MCF 10A (cell line): ENCODE data around the gene KCNC2. TPM values are rescaled to one million over a fixed set of nuclear protein-coding genes. Genes with fewer than 3 reads are reported as not detected.

ENCODE experiments used
- BruUV-seq: library from RNA; stranded (reverse); fragments of 400-500 nt; replicated peaks from 2 replicates; lab custom pipeline; 2021; lab: Mats Ljungman, UMichigan
- CTCF ChIA-PET: fragments of 300-600 bp; sonication (Branson Sonifier 250); formaldehyde crosslinking; extraction: SDS; loops from one replicate; lab custom pipeline; 2021; ENCODE audit warnings: antibody characterized with exemption, inconsistent platforms; lab: Yijun Ruan, JAX
- POLR2A ChIA-PET: fragments of 300-600, 350-650 bp; sonication (Branson Sonifier 250); formaldehyde crosslinking; extraction: SDS; loops from one replicate; lab custom pipeline; 2020; ENCODE audit warnings: antibody characterized with exemption, inconsistent platforms; lab: Yijun Ruan, JAX
- DNase-seq: peaks from one replicate; pipeline ENCODE4 v3.0.0-alpha.2; 2018; ENCODE audit not compliant: unreplicated experiment
- H3K27ac Mint-ChIP-seq: one replicate; pipeline ENCODE4 v1.8.0; 2022; ENCODE audit warnings: mild to moderate bottlenecking, low read depth, mixed read lengths; ENCODE audit not compliant: unreplicated experiment
- H3K27me3 Mint-ChIP-seq: one replicate; pipeline ENCODE4 v1.8.0; 2022; ENCODE audit warnings: mixed read lengths; ENCODE audit not compliant: insufficient read depth, unreplicated experiment
- H3K36me3 Mint-ChIP-seq: one replicate; pipeline ENCODE4 v1.8.0; 2022; ENCODE audit warnings: mild to moderate bottlenecking, moderate library complexity, mixed read lengths; ENCODE audit not compliant: insufficient read depth, unreplicated experiment
- H3K4me1 Mint-ChIP-seq: one replicate; pipeline ENCODE4 v1.8.0; 2022; ENCODE audit warnings: mixed read lengths; ENCODE audit not compliant: insufficient read depth, unreplicated experiment
- H3K4me3 Mint-ChIP-seq: one replicate; pipeline ENCODE4 v1.8.0; 2022; ENCODE audit warnings: mild to moderate bottlenecking, moderate library complexity, mixed read lengths; ENCODE audit not compliant: unreplicated experiment
- H3K9me3 Mint-ChIP-seq: one replicate; pipeline ENCODE4 v1.8.0; 2022; ENCODE audit warnings: mixed read lengths; ENCODE audit not compliant: unreplicated experiment
- CTCF ChIP-seq: fragments of 200-600 bp; IDR thresholded peaks from one replicate; pipeline ENCODE4 v1.8.0; 2022; ENCODE audit warnings: antibody characterized with exemption, mild to moderate bottlenecking; ENCODE audit not compliant: unreplicated experiment
- intact Hi-C: fragments of 100-400 bp; cut with micrococcal nuclease; formaldehyde crosslinking; loops from 2 replicates; pipeline ENCODE4 v1.14.1; 2022
- total RNA-seq: library from RNA; stranded (reverse); gene quantifications from 2 replicates; pipeline ENCODE4 v1.2.3, GENCODE V29; 2022

KCNC2 gene
- total RNA-seq, 1 experiment from 2014 or later, result not detected

- POLR2A ChIA-PET, result no interaction called here
- CTCF ChIA-PET, result interaction anchor here (0.7 kb wide), 1 partner anchor 986 kb away, joined by 3 read pairs; no protein-coding TSS in a partner anchor
- no peak for TF ChIP-seq CTCF
Measured at GRCh38 chr12:75065482-75065881, 144.2 kb downstream of the KCNC2 start.

DNA sequence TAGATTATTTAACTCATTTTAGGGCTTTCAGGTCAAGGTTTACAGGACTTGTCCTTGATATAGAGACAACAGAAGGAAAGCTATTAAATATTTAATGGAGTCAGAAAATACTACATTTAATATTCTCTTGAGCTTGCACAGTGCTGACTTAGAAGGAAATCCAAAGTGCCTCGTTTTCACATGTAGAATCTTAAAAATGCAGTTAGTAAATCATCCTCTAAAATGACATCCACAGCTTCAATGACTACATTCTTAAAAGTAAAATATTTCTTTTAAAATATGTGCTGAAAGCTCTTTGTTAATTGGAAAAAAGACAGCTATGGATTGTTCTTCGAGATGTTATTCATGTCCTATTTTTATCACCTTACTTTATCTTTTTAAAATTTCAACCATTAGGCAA, 146.9 kb downstream of the KCNC2 start:
- POLR2A ChIA-PET, result interaction anchor here (0.7 to 1.7 kb wide), 2 partner anchors 13 to 360 kb away, joined by 4 to 5 read pairs; no protein-coding TSS in a partner anchor
- CTCF ChIA-PET, result no interaction called here
- no peak overlapping the region for H3K4me3 Mint-ChIP-seq
- DNase-seq, result no peak
- no peaks in the 10 kb centered on the region for H3K9me3 Mint-ChIP-seq
- no peaks in the 10 kb centered on the region for H3K27me3 Mint-ChIP-seq
- no peaks in the 10 kb centered on the region for H3K4me1 Mint-ChIP-seq
- H3K27ac Mint-ChIP-seq, result no peak overlapping the region
- BruUV-seq, result no TSS peak
- TF ChIP-seq CTCF, result no peak
- no peaks in the 10 kb centered on the region for H3K36me3 Mint-ChIP-seq
- intact Hi-C loops, result no loop called here

More at GRCh38 chr12:75065482-75065881, 144.2 kb downstream of the KCNC2 start:
- H3K4me3 Mint-ChIP-seq, result no peak overlapping the region
- no peaks in the 10 kb centered on the region for H3K27me3 Mint-ChIP-seq
- no peak for DNase-seq
- no peaks in the 10 kb centered on the region for H3K36me3 Mint-ChIP-seq
- H3K27ac Mint-ChIP-seq, result no peak overlapping the region
- intact Hi-C loops, result no loop called here
- no TSS peak for BruUV-seq
- no peaks in the 10 kb centered on the region for H3K4me1 Mint-ChIP-seq
- H3K9me3 Mint-ChIP-seq, result no peaks in the 10 kb centered on the region

DNA sequence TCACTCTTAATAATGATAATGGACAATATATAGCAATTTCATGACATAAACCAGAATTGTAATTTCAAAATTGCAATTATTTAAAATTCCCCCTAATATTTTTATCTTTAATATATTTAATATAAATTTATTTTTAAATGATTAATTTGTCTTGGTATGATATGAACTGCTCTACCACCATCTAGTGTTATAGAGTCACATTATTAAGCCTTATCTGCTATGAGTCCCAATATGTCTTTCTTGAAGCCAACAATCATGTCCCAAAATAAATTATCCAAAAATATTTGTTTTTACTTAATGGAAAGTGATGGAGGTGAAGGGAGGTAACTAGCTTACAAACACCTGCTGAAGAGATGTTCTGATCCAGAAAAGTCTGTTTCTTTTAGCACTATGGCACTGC, 151.4 kb downstream of the KCNC2 start:
- intact Hi-C loops, result no loop called here
- no peaks in the 10 kb centered on the region for H3K4me1 Mint-ChIP-seq
- ChIA-PET CTCF (no interaction called here), POLR2A (no interaction called here)
- no peaks in the 10 kb centered on the region for H3K36me3 Mint-ChIP-seq
- no peak overlapping the region for H3K27ac Mint-ChIP-seq
- TF ChIP-seq CTCF, result no peak
- BruUV-seq, result no TSS peak
- no peaks in the 10 kb centered on the region for H3K9me3 Mint-ChIP-seq
- H3K4me3 Mint-ChIP-seq, result no peak overlapping the region
- no peak for DNase-seq
- no peaks in the 10 kb centered on the region for H3K27me3 Mint-ChIP-seq

DNA sequence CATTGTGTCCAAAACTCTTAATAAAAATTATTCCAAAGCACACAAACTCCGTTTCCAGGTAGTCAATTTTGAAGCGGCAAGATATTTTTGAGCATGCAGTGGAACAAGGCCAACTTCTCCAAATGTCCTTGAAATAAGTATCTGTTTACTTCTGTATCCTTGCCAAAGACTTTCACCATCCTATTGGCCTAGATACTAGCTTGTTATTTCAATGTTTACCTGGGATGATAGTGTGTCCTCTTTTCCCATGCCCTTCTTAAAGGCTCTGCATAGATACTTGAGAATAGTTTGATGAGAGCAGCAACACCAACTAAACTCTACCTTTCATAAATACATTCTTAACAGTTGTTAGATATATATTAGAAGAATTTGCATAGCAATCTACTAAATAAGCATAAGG, 160.9 kb downstream of the KCNC2 start:
- Mint-ChIP-seq H3K36me3 (no peaks in the 10 kb centered on the region), H3K4me1 (no peaks in the 10 kb centered on the region), H3K27ac (no peak overlapping the region), H3K9me3 (no peaks in the 10 kb centered on the region), H3K27me3 (no peaks in the 10 kb centered on the region), H3K4me3 (no peak overlapping the region)
- ChIA-PET POLR2A (interaction anchor here (1.4 kb wide), 1 partner anchor 14 kb away, joined by 5 read pairs; no protein-coding TSS in a partner anchor), CTCF (no interaction called here)
- intact Hi-C loops, result no loop called here
- BruUV-seq, result no TSS peak
- TF ChIP-seq CTCF, result no peak
- no peak for DNase-seq
